ENCODE measurements around the gene RASA3. TPM values are rescaled to one million over a fixed set of nuclear protein-coding genes. Genes with fewer than 3 reads are reported as not detected.

The RASA3 gene
- total RNA-seq, 1 experiment from 2014 or later: 18.6 TPM

DNA sequence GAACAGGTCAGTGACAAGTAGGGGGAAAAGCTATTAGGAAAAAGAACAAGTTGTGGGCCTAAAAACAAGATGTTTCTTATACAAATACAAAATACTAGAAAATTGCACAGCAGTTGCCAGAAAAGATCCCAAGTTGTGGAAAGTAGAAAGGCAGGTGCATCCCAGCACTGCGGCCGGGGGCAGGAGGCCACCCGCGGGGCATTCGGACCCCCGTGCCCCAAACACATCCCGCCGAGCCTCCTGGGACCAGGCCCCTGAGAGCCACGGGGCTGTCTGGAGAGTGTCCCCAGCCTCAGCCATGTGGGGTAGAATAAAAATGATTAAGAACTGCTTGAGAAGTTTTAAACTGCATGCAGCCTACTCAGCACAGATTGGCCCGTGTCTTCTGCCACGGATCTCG lies 11.4 kb downstream of the RASA3 start:
- Histone ChIP-seq H2AFZ (ENCODE audit: low read depth, low read length, poor library complexity, severe bottlenecking) (no peak overlapping the region), H3K4me2 (ENCODE audit: low read length) (no peak overlapping the region), H3K9me3 (ENCODE audit: control insufficient read depth in 1 of 2, insufficient read depth in 1 of 2, low read depth in 1 of 2, low read length in 2 of 2) (no peaks in the 10 kb centered on the region), H4K20me1 (ENCODE audit: insufficient read depth) (no peaks in the 10 kb centered on the region), H3K9ac (ENCODE audit: low read length) (no peak overlapping the region), H3K79me2 (ENCODE audit: insufficient read depth, low read length) (peaks cover 68% of the 10 kb centered on the region), H3K27ac (ENCODE audit: low read depth, low read length) (no peak overlapping the region), H3K4me1 (ENCODE audit: control insufficient read depth in 1 of 2, insufficient read depth in 2 of 2, low read length in 2 of 2) (peaks cover 4 to 34% of the 10 kb centered on the region in 2 experiments; a peak in 3 of 4 replicates), H3K36me3 (ENCODE audit: control insufficient read depth in 1 of 2, insufficient read depth in 2 of 2, low read length in 2 of 2) (no peaks in the 10 kb centered on the region), H3K27me3 (ENCODE audit: insufficient read depth, low read length) (no peaks in the 10 kb centered on the region), H3K9me2 (ENCODE audit: insufficient read depth) (no peaks in the 10 kb centered on the region), H3K4me3 (replicated peaks in 1 of 2; ENCODE audit: low read depth in 1 of 2, low read length in 2 of 2) (no peak overlapping the region)
- intact Hi-C loops (cut with micrococcal nuclease): no loop called here
- ATAC-seq: no peak
- ChIA-PET RAD21 (ENCODE audit: low non-redundant PET in 1 of 2, low total read pairs in 2 of 2, uncharacterized antibody in 2 of 2, unreplicated experiment in 2 of 2) (no interaction called here), CTCF (no interaction called here), POLR2A (no interaction called here)
- no peak for DNase-seq (ENCODE audit: low read depth, low spot score)
- BruUV-seq (replicated peaks): no TSS peak
- TF ChIP-seq JUND (IDR thresholded peaks at IDR 0.05): no peak
- TF ChIP-seq, protein P1, sequence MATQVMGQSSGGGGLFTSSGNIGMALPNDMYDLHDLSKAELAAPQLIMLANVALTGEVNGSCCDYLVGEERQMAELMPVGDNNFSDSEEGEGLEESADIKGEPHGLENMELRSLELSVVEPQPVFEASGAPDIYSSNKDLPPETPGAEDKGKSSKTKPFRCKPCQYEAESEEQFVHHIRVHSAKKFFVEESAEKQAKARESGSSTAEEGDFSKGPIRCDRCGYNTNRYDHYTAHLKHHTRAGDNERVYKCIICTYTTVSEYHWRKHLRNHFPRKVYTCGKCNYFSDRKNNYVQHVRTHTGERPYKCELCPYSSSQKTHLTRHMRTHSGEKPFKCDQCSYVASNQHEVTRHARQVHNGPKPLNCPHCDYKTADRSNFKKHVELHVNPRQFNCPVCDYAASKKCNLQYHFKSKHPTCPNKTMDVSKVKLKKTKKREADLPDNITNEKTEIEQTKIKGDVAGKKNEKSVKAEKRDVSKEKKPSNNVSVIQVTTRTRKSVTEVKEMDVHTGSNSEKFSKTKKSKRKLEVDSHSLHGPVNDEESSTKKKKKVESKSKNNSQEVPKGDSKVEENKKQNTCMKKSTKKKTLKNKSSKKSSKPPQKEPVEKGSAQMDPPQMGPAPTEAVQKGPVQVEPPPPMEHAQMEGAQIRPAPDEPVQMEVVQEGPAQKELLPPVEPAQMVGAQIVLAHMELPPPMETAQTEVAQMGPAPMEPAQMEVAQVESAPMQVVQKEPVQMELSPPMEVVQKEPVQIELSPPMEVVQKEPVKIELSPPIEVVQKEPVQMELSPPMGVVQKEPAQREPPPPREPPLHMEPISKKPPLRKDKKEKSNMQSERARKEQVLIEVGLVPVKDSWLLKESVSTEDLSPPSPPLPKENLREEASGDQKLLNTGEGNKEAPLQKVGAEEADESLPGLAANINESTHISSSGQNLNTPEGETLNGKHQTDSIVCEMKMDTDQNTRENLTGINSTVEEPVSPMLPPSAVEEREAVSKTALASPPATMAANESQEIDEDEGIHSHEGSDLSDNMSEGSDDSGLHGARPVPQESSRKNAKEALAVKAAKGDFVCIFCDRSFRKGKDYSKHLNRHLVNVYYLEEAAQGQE (IDR thresholded peaks at IDR 0.05; ENCODE audit: low read depth): no peak
- TF ChIP-seq SIN3A (IDR thresholded peaks at IDR 0.05; ENCODE audit: low read depth): no peak
- TF ChIP-seq CEBPB (IDR thresholded peaks at IDR 0.05; ENCODE audit: low read depth): no peak

DNA sequence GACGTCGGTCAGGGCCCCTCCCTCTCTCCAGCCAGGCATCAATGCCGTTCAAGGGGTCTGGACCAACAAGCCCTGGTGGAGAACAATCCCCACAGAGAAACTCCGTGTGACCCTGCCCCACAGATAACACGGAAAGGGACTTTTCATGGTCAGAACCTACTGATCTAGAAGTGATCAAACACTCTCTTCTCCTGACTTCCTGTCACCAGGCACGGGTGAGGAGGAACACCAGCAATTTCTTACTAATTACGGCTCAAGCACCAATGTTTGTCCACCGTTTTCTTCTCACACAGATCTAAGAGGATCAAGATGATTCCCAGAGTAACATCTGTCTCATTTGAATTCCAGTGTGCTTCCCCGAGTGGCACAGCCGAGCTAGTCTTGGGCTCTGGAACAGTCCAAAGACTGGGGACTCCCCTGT lies 11.8 kb downstream of the RASA3 start:
- Histone ChIP-seq H3K4me3 (replicated peaks in 1 of 2; ENCODE audit: low read depth in 1 of 2, low read length in 2 of 2) (no peak overlapping the region), H3K9ac (ENCODE audit: low read length) (no peak overlapping the region), H3K9me2 (ENCODE audit: insufficient read depth) (no peaks in the 10 kb centered on the region), H3K9me3 (ENCODE audit: control insufficient read depth in 1 of 2, insufficient read depth in 1 of 2, low read depth in 1 of 2, low read length in 2 of 2) (no peaks in the 10 kb centered on the region), H4K20me1 (ENCODE audit: insufficient read depth) (no peaks in the 10 kb centered on the region), H3K27me3 (ENCODE audit: insufficient read depth, low read length) (no peaks in the 10 kb centered on the region), H3K4me1 (ENCODE audit: control insufficient read depth in 1 of 2, insufficient read depth in 2 of 2, low read length in 2 of 2) (peaks cover 4 to 38% of the 10 kb centered on the region in 2 experiments; a peak in 3 of 4 replicates), H3K36me3 (ENCODE audit: control insufficient read depth in 1 of 2, insufficient read depth in 2 of 2, low read length in 2 of 2) (no peaks in the 10 kb centered on the region), H3K4me2 (ENCODE audit: low read length) (no peak overlapping the region), H3K27ac (ENCODE audit: low read depth, low read length) (no peak overlapping the region), H2AFZ (ENCODE audit: low read depth, low read length, poor library complexity, severe bottlenecking) (no peak overlapping the region), H3K79me2 (ENCODE audit: insufficient read depth, low read length) (peaks cover 70% of the 10 kb centered on the region)
- POLR2A ChIA-PET: no interaction called here
- no peak for ATAC-seq
- no peak for DNase-seq (ENCODE audit: low read depth, low spot score)
- intact Hi-C loops (cut with micrococcal nuclease): no loop called here
- CTCF ChIA-PET: no interaction called here
- BruUV-seq (replicated peaks): no TSS peak
- RAD21 ChIA-PET (ENCODE audit: low non-redundant PET in 1 of 2, low total read pairs in 2 of 2, uncharacterized antibody in 2 of 2, unreplicated experiment in 2 of 2): no interaction called here
- TF ChIP-seq ELF1 (IDR thresholded peaks at IDR 0.05; ENCODE audit: borderline replicate concordance, low read depth) (no peak), SP1 (IDR thresholded peaks at IDR 0.05; ENCODE audit: low read depth) (no peak), POLR2A (IDR thresholded peaks at IDR 0.05; ENCODE audit: borderline replicate concordance, extremely low read depth, insufficient read depth, insufficient read length) (no peak), ZNF274 (IDR thresholded peaks at IDR 0.05; ENCODE audit: low read depth, low read length) (no peak), TCF7L2 (IDR thresholded peaks at IDR 0.05; ENCODE audit: borderline replicate concordance, extremely low read depth, insufficient read depth, insufficient read length) (no peak), ZFX (IDR thresholded peaks at IDR 0.05) (no peak), CBX3 (IDR thresholded peaks at IDR 0.05; ENCODE audit: low read depth) (no peak), SRF (IDR thresholded peaks at IDR 0.05; ENCODE audit: low read depth) (no peak), FOSL1 (IDR thresholded peaks at IDR 0.05; ENCODE audit: low read depth) (no peak), EZH2phosphoT487 (IDR thresholded peaks at IDR 0.05; ENCODE audit: borderline replicate concordance) (no peak), JUND (IDR thresholded peaks at IDR 0.05) (no peak), SIN3A (IDR thresholded peaks at IDR 0.05; ENCODE audit: low read depth) (no peak), RAD21 (IDR thresholded peaks at IDR 0.05; ENCODE audit: low read depth) (no peak)
- TF ChIP-seq, protein P2, sequence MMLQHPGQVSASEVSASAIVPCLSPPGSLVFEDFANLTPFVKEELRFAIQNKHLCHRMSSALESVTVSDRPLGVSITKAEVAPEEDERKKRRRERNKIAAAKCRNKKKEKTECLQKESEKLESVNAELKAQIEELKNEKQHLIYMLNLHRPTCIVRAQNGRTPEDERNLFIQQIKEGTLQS (IDR thresholded peaks at IDR 0.05): no peak
- TF ChIP-seq, protein P3, sequence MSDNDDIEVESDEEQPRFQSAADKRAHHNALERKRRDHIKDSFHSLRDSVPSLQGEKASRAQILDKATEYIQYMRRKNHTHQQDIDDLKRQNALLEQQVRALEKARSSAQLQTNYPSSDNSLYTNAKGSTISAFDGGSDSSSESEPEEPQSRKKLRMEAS (IDR thresholded peaks at IDR 0.05): no peak

All from HCT116 (cell line).